ENCODE data around the gene RAPGEF1. TPM values are rescaled to one million over a fixed set of nuclear protein-coding genes. Genes with fewer than 3 reads are reported as not detected.
A peak's percentile ranks its signal among the peaks of the same experiment; 100 is the strongest.

Gene RAPGEF1
- total and polyA plus RNA-seq, 12 donors: 39.6 to 135 (median 111) TPM

DNA sequence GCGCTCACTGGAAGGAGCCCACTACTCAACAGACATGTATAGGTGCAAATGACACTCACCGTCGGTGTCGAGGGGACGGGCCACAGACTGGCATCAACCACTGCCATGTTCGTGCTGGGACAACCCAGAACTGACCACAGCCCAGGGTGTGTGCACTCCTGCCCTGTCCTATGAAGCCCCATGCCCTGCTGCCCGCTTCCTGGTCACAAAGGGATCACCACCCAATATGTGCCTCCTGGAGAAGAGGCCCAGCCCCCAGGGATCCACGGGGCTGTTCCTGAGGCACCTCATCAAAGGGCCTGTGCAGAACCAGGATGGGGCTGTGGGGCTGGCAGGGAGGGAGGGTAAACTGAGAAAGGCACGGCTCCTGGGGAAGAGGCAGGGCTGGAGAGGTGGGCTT, 151.5 kb downstream of the RAPGEF1 start:
- TF ChIP-seq, protein P1, sequence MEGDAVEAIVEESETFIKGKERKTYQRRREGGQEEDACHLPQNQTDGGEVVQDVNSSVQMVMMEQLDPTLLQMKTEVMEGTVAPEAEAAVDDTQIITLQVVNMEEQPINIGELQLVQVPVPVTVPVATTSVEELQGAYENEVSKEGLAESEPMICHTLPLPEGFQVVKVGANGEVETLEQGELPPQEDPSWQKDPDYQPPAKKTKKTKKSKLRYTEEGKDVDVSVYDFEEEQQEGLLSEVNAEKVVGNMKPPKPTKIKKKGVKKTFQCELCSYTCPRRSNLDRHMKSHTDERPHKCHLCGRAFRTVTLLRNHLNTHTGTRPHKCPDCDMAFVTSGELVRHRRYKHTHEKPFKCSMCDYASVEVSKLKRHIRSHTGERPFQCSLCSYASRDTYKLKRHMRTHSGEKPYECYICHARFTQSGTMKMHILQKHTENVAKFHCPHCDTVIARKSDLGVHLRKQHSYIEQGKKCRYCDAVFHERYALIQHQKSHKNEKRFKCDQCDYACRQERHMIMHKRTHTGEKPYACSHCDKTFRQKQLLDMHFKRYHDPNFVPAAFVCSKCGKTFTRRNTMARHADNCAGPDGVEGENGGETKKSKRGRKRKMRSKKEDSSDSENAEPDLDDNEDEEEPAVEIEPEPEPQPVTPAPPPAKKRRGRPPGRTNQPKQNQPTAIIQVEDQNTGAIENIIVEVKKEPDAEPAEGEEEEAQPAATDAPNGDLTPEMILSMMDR (IDR thresholded peaks at IDR 0.05): no peak
- peaks cover 0 to 89% (median 44%) of the 10 kb centered on the region in 9 donors for H3K36me3 ChIP-seq
- no peak for DNase-seq
- ATAC-seq: no peak
- intact Hi-C loops (cut with DNase I): loop anchor here in 1 of 10 donors (2.0 kb wide), 1 partner anchor 152 kb away; the partner anchor contains the start of gene RAPGEF1
- peaks cover 0 to 39% (median 4%) of the 10 kb centered on the region in 9 donors for H3K4me1 ChIP-seq
- H3K9me3 ChIP-seq: no peaks in the 10 kb centered on the region
- no peaks in the 10 kb centered on the region for H3K27me3 ChIP-seq
- 95 to 96% methylated on average over 9 of the region's 9 CpGs for WGBS, 2 donors
- no peak overlapping the region for H3K27ac ChIP-seq
- H3K4me3 ChIP-seq: no peak overlapping the region

DNA sequence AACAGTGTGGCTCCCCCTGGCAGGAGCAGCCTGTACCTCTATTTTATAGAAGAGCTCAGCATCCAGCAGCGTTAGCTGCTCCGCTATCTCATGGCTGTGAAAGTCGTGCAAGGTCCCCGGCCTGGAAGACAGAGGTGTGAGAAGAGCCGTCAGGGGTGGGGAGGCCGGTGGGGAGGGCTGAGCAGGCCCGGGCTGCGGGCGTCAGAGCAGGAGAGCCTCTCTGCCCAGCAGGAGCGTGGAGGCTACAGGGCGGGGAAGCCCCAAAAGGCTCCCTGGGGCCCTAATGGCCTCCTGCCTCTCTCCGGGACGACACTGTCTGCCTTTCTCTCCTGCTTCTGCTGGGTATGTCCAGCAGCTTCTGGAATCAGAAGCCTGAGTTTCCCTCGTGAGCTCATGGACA, 152.0 kb downstream of the RAPGEF1 start:
- TF ChIP-seq, protein P1 (IDR thresholded peaks at IDR 0.05): no peak
- Histone ChIP-seq H3K27me3 (no peaks in the 10 kb centered on the region), H3K36me3 (peaks cover 0 to 89% (median 49%) of the 10 kb centered on the region in 9 donors), H3K9me3 (no peaks in the 10 kb centered on the region), H3K4me1 (peaks cover 0 to 39% (median 4%) of the 10 kb centered on the region in 9 donors), H3K27ac (no peak overlapping the region), H3K4me3 (no peak overlapping the region)
- intact Hi-C loops (cut with DNase I): loop anchor here in 1 of 10 donors (2.0 kb wide), 1 partner anchor 153 kb away; the partner anchor contains the start of gene RAPGEF1
- DNase-seq: no peak
- no peak for ATAC-seq
- 77 to 80% methylated on average over 14 of the region's 14 CpGs for WGBS, 2 donors

DNA sequence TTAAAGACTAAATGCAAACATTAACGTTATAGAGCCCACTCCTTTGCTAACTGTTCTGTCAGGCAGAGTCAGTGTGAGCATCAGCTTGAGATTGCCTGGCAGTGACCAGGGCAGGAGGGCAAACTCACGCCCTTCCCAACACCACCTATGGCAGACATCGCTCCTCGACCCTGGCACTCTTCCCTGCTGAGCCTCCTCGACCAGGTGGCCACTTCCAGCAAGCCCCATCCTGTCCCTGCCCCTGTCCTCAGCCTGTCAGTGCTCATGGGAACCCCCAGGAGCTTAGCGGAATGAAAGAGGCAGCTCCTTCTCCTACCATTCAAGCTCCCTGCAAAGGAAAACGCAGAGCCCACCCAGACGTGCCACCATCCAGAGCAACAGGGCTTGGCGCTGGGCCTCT, 152.5 kb downstream of the RAPGEF1 start:
- ATAC-seq (no peak), DNase-seq (no peak)
- Histone ChIP-seq H3K36me3 (peaks cover 0 to 89% (median 55%) of the 10 kb centered on the region in 9 donors), H3K4me3 (no peak overlapping the region), H3K27me3 (no peaks in the 10 kb centered on the region), H3K4me1 (peaks cover 0 to 39% (median 4%) of the 10 kb centered on the region in 9 donors), H3K27ac (no peak overlapping the region), H3K9me3 (no peaks in the 10 kb centered on the region)
- intact Hi-C loops (cut with DNase I): no loop called here
- WGBS, 2 donors: 89 to 91% methylated on average over 9 of the region's 9 CpGs
- TF ChIP-seq, protein P1 (IDR thresholded peaks at IDR 0.05): no peak

DNA sequence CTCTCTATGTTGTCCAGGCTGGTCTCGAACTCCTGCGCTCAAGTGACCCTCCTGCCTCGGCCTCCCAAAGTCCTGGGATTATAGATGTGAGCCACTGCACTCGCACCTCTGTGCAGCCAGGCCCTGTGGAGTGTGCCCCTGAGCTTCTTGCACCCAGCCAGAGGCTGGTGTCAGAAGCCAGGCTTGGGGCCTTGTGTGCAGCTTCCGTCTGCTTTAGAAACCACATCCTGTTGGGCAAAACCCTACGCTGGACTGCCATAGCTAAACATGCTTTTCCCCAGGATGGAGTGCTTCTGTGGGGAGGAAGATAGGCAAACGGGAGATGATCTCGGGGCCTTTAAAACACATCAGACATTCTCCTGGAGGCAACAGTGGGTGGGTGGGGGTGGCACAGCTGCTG, 154.5 kb downstream of the RAPGEF1 start:
- Histone ChIP-seq H3K4me3 (no peak overlapping the region), H3K36me3 (peaks cover 0 to 89% (median 56%) of the 10 kb centered on the region in 9 donors), H3K27ac (peak overlapping the region in 1 of 10 donors; percentile 74), H3K4me1 (peaks cover 0 to 26% (median 4%) of the 10 kb centered on the region in 9 donors), H3K9me3 (no peaks in the 10 kb centered on the region), H3K27me3 (no peaks in the 10 kb centered on the region)
- intact Hi-C loops (cut with DNase I): no loop called here
- no peak for DNase-seq
- ATAC-seq: peak in 5 of 8 donors; percentile 12 to 42 (median 29)
- WGBS, 2 donors: 78 to 84% methylated on average over 8 of the region's 8 CpGs
- TF ChIP-seq, protein P1 (IDR thresholded peaks at IDR 0.05): no peak
